H1 (cell line): Measurements from ENCODE around the gene TMEM168. TPM values are rescaled to one million over a fixed set of nuclear protein-coding genes. Genes with fewer than 3 reads are reported as not detected.

ENCODE experiments used
- KDM1A ChIP-seq: fragments of 200-600, 300-600 bp; sonication (generic); IDR thresholded peaks from 2 replicates; pipeline ENCODE4 v1.7.1; 2016; ENCODE audit warnings: mild to moderate bottlenecking, low read length, borderline replicate concordance
- POLR2AphosphoS5 ChIP-seq: IDR thresholded peaks from 2 replicates; pipeline ENCODE4 v1.6.1; 2011; ENCODE audit warnings: low read depth, low read length
- RFX5 ChIP-seq: IDR thresholded peaks from 2 replicates; pipeline ENCODE4 v1.6.1; 2011; ENCODE audit warnings: low read depth, low read length, improper control_type of control experiment, borderline replicate concordance
- RNF2 ChIP-seq: fragments of 200-900, 300-1000 bp; sonication (generic); IDR thresholded peaks from 2 replicates; pipeline ENCODE4 v1.7.1; 2016; ENCODE audit warnings: borderline replicate concordance, low read depth, mild to moderate bottlenecking, antibody characterized with exemption, low read length; ENCODE audit not compliant: poor library complexity, severe bottlenecking; ENCODE audit errors: missing control alignments
- SP2 ChIP-seq: IDR thresholded peaks from 2 replicates; pipeline ENCODE4 v1.6.1; 2012; ENCODE audit warnings: mild to moderate bottlenecking, low read length, inconsistent platforms
- TCF12 ChIP-seq: IDR thresholded peaks from 2 replicates; pipeline ENCODE4 v1.6.1; 2011; ENCODE audit warnings: low read depth, mild to moderate bottlenecking, low read length
- polyA plus RNA-seq, 7 experiments: library from polyadenylated mRNA; depleted of rRNA in 3 of 7; stranded (reverse) in 5 of 7; unstranded in 2 of 7; fragments of >200 nt in 5 of 7; fragments of 200-250 nt in 2 of 7; gene quantifications; 1 replicate in 5 of 7; 2 replicates in 1 of 7; 4 replicates in 1 of 7; pipeline versions ENCODE4 v1.2.1 to v1.2.3, GENCODE V29; 2011 to 2013; ENCODE audit warnings: missing spikeins in 2 of 7, mixed read lengths in 2 of 7
- total RNA-seq: library from RNA; stranded (reverse); fragmentation: NEBNext Ultra II Directional; extraction: Animal tissue kit (Norgen Biotek cat#: 25700); gene quantifications from 2 replicates; pipeline ENCODE4 v1.2.1, GENCODE V29; 2021
- TF ChIP-seq, protein P1 (sequence below): fragments of 300-600 bp; sonication (generic); IDR thresholded peaks from 2 replicates; pipeline ENCODE4 v1.7.1; 2012; ENCODE audit warnings: low read length, moderate library complexity, mild to moderate bottlenecking, inconsistent platforms; ENCODE audit not compliant: insufficient replicate concordance

Gene TMEM168
- total and polyA plus RNA-seq, 2 of the 8 experiments (the other 6 are each of a cell fraction or from before 2014, with no cell fraction given), result 8.9 to 11.1 TPM

- TF ChIP-seq, protein P1, sequence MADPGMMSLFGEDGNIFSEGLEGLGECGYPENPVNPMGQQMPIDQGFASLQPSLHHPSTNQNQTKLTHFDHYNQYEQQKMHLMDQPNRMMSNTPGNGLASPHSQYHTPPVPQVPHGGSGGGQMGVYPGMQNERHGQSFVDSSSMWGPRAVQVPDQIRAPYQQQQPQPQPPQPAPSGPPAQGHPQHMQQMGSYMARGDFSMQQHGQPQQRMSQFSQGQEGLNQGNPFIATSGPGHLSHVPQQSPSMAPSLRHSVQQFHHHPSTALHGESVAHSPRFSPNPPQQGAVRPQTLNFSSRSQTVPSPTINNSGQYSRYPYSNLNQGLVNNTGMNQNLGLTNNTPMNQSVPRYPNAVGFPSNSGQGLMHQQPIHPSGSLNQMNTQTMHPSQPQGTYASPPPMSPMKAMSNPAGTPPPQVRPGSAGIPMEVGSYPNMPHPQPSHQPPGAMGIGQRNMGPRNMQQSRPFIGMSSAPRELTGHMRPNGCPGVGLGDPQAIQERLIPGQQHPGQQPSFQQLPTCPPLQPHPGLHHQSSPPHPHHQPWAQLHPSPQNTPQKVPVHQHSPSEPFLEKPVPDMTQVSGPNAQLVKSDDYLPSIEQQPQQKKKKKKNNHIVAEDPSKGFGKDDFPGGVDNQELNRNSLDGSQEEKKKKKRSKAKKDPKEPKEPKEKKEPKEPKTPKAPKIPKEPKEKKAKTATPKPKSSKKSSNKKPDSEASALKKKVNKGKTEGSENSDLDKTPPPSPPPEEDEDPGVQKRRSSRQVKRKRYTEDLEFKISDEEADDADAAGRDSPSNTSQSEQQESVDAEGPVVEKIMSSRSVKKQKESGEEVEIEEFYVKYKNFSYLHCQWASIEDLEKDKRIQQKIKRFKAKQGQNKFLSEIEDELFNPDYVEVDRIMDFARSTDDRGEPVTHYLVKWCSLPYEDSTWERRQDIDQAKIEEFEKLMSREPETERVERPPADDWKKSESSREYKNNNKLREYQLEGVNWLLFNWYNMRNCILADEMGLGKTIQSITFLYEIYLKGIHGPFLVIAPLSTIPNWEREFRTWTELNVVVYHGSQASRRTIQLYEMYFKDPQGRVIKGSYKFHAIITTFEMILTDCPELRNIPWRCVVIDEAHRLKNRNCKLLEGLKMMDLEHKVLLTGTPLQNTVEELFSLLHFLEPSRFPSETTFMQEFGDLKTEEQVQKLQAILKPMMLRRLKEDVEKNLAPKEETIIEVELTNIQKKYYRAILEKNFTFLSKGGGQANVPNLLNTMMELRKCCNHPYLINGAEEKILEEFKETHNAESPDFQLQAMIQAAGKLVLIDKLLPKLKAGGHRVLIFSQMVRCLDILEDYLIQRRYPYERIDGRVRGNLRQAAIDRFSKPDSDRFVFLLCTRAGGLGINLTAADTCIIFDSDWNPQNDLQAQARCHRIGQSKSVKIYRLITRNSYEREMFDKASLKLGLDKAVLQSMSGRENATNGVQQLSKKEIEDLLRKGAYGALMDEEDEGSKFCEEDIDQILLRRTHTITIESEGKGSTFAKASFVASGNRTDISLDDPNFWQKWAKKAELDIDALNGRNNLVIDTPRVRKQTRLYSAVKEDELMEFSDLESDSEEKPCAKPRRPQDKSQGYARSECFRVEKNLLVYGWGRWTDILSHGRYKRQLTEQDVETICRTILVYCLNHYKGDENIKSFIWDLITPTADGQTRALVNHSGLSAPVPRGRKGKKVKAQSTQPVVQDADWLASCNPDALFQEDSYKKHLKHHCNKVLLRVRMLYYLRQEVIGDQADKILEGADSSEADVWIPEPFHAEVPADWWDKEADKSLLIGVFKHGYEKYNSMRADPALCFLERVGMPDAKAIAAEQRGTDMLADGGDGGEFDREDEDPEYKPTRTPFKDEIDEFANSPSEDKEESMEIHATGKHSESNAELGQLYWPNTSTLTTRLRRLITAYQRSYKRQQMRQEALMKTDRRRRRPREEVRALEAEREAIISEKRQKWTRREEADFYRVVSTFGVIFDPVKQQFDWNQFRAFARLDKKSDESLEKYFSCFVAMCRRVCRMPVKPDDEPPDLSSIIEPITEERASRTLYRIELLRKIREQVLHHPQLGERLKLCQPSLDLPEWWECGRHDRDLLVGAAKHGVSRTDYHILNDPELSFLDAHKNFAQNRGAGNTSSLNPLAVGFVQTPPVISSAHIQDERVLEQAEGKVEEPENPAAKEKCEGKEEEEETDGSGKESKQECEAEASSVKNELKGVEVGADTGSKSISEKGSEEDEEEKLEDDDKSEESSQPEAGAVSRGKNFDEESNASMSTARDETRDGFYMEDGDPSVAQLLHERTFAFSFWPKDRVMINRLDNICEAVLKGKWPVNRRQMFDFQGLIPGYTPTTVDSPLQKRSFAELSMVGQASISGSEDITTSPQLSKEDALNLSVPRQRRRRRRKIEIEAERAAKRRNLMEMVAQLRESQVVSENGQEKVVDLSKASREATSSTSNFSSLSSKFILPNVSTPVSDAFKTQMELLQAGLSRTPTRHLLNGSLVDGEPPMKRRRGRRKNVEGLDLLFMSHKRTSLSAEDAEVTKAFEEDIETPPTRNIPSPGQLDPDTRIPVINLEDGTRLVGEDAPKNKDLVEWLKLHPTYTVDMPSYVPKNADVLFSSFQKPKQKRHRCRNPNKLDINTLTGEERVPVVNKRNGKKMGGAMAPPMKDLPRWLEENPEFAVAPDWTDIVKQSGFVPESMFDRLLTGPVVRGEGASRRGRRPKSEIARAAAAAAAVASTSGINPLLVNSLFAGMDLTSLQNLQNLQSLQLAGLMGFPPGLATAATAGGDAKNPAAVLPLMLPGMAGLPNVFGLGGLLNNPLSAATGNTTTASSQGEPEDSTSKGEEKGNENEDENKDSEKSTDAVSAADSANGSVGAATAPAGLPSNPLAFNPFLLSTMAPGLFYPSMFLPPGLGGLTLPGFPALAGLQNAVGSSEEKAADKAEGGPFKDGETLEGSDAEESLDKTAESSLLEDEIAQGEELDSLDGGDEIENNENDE, result no peak
- TF ChIP-seq TCF12, result no peak
- no peak for TF ChIP-seq KDM1A
- no peak for TF ChIP-seq RNF2
- no peak for TF ChIP-seq SP2
- no peak for TF ChIP-seq POLR2AphosphoS5
- no peak for TF ChIP-seq RFX5
These were observed 50.6 kb downstream of the TMEM168 start (continued) for GRCh38 chr7:112739436-112740180.
